H1 (cell line): ENCODE data around the gene SLIT3. TPM values are rescaled to one million over a fixed set of nuclear protein-coding genes. Genes with fewer than 3 reads are reported as not detected.

Source experiments
- CTCF ChIA-PET: fragments of 300-600 bp; sonication (Branson Sonifier 250); formaldehyde crosslinking; loops from one replicate; lab custom pipeline; 2021; ENCODE audit not compliant: partially characterized antibody; lab: Charles Lee
- POLR2A ChIA-PET: fragments of 300-600 bp; sonication (Branson Sonifier 250); formaldehyde crosslinking; loops from one replicate; lab custom pipeline; 2021; ENCODE audit warnings: inconsistent platforms; ENCODE audit not compliant: partially characterized antibody; lab: Charles Lee
- DNase-seq, 2 experiments: peaks; one replicate each; pipeline versions ENCODE4 v3.0.0 to v3.0.0-alpha.2; 2010 to 2022; ENCODE audit warnings: low spot score in 2 of 2, low read depth in 1 of 2, mixed read lengths in 1 of 2
- FAIRE-seq: peaks from 2 replicates; lab custom pipeline; 2011; peaks lifted over from hg19 to GRCh38; lab: Jason Lieb, UNC
- H2AFZ ChIP-seq: 2 replicates; pipeline ENCODE4 v1.8.1; 2012; ENCODE audit warnings: low read length, inconsistent platforms
- H2AK5ac ChIP-seq: 2 replicates; pipeline ENCODE4 v1.6.1; 2013; ENCODE audit warnings: low read depth, low read length
- H2BK120ac ChIP-seq: replicated peaks from 2 replicates; pipeline ENCODE3; 2013; ENCODE audit warnings: low read depth, low read length, inconsistent platforms
- H2BK12ac ChIP-seq: 2 replicates; pipeline ENCODE4 v1.6.1; 2013; ENCODE audit warnings: low read depth, low read length
- H2BK15ac ChIP-seq: 2 replicates; pipeline ENCODE4 v1.6.1; 2013; ENCODE audit warnings: low read length
- H2BK20ac ChIP-seq: 2 replicates; pipeline ENCODE4 v1.6.1; 2013; ENCODE audit warnings: low read length
- H2BK5ac ChIP-seq: 2 replicates; pipeline ENCODE4 v1.6.1; 2013; ENCODE audit warnings: low read depth, low read length
- H3K14ac ChIP-seq: 2 replicates; pipeline ENCODE4 v1.6.1; 2013; ENCODE audit warnings: inconsistent platforms; ENCODE audit not compliant: insufficient read length
- H3K18ac ChIP-seq: 2 replicates; pipeline ENCODE4 v1.6.1; 2013; ENCODE audit warnings: low read length; ENCODE audit errors: extremely low read depth
- H3K23ac ChIP-seq: 2 replicates; pipeline ENCODE4 v1.6.1; 2013; ENCODE audit warnings: inconsistent platforms; ENCODE audit not compliant: insufficient read length
- H3K23me2 ChIP-seq: 2 replicates; pipeline ENCODE4 v1.6.1; 2013; ENCODE audit warnings: low read depth, low read length
- H3K27ac ChIP-seq: 2 replicates; pipeline ENCODE4 v1.6.1; 2011; ENCODE audit warnings: low read depth, low read length, inconsistent platforms
- H3K27me3 ChIP-seq, 4 experiments: replicated peaks in 1 of 4; 1 replicate in 1 of 4; 2 replicates in 3 of 4; pipeline versions ENCODE4 v1.6.1 to v1.8.1; 2011 to 2013; ENCODE audit warnings: low read length in 3 of 4, mild to moderate bottlenecking in 3 of 4, inconsistent platforms in 2 of 4, mixed read lengths in 2 of 4, moderate library complexity in 1 of 4; ENCODE audit not compliant: control insufficient read depth in 3 of 4, insufficient read depth in 3 of 4; ENCODE audit errors: extremely low read depth in 1 of 4
- H3K36me3 ChIP-seq, 4 experiments: 2 replicates each; pipeline versions ENCODE4 v1.6.1 to v1.8.1; 2011 to 2013; ENCODE audit warnings: mild to moderate bottlenecking in 4 of 4, low read length in 3 of 4, moderate library complexity in 2 of 4, control low read depth in 1 of 4, inconsistent platforms in 1 of 4; ENCODE audit not compliant: insufficient read depth in 4 of 4, control insufficient read depth in 2 of 4
- H3K4ac ChIP-seq: replicated peaks from 2 replicates; pipeline ENCODE3; 2013; ENCODE audit warnings: low read length, low read depth, mixed read lengths, inconsistent platforms; ENCODE audit not compliant: insufficient read length
- H3K4me1 ChIP-seq, 4 experiments: replicated peaks in 1 of 4; 1 replicate in 1 of 4; 2 replicates in 3 of 4; pipeline versions ENCODE4 v1.6.1 to v1.8.1; 2011 to 2013; ENCODE audit warnings: low read length in 3 of 4, inconsistent platforms in 2 of 4, mixed read lengths in 1 of 4; ENCODE audit not compliant: insufficient read depth in 4 of 4, control insufficient read depth in 3 of 4
- H3K4me2 ChIP-seq, 2 experiments: 2 replicates each; pipeline versions ENCODE4 v1.6.1 to v1.8.1; 2011 to 2013; ENCODE audit warnings: low read depth in 2 of 2, low read length in 2 of 2, control low read depth in 1 of 2, inconsistent platforms in 1 of 2, mild to moderate bottlenecking in 1 of 2; ENCODE audit not compliant: insufficient read depth in 1 of 2
- H3K4me3 ChIP-seq, 4 experiments: fragments of 200-600, 300-600 bp in 1 of 4; sonication (generic), shearing (Covaris generic), sonication (Bioruptor Twin) in 1 of 4; 2 replicates each; pipeline versions ENCODE4 v1.5.1 to v1.8.1; 2011 to 2016; ENCODE audit warnings: low read length in 4 of 4, low read depth in 3 of 4, control low read depth in 2 of 4, inconsistent platforms in 2 of 4, mild to moderate bottlenecking in 2 of 4, mixed read lengths in 1 of 4, moderate library complexity in 1 of 4; ENCODE audit not compliant: insufficient read depth in 2 of 4; ENCODE audit errors: extremely low read depth in 1 of 4
- H3K56ac ChIP-seq: replicated peaks from 2 replicates; pipeline ENCODE3; 2013; ENCODE audit warnings: low read depth, mild to moderate bottlenecking, mixed read lengths, low read length, inconsistent platforms; ENCODE audit not compliant: insufficient read length
- H3K79me1 ChIP-seq: 2 replicates; pipeline ENCODE4 v1.6.1; 2013; ENCODE audit warnings: low read depth, low read length, control low read depth
- H3K79me2 ChIP-seq, 2 experiments: 2 replicates each; pipeline versions ENCODE4 v1.6.1 to v1.8.1; 2012 to 2013; ENCODE audit warnings: low read length in 2 of 2, mild to moderate bottlenecking in 2 of 2, inconsistent platforms in 1 of 2; ENCODE audit not compliant: insufficient read depth in 2 of 2, control insufficient read depth in 1 of 2
- H3K9ac ChIP-seq, 4 experiments: replicated peaks in 1 of 4; 1 replicate in 1 of 4; 2 replicates in 3 of 4; pipeline versions ENCODE4 v1.6.1 to v1.8.1; 2011 to 2013; ENCODE audit warnings: low read depth in 3 of 4, low read length in 3 of 4, control low read depth in 2 of 4, mild to moderate bottlenecking in 2 of 4, moderate library complexity in 2 of 4, inconsistent platforms in 1 of 4; ENCODE audit errors: extremely low read depth in 1 of 4
- H3K9me3 ChIP-seq, 2 experiments: 2 replicates each; pipeline versions ENCODE4 v1.6.1 to v1.8.1; 2012 to 2013; ENCODE audit warnings: mild to moderate bottlenecking in 2 of 2, moderate library complexity in 2 of 2, control low read depth in 1 of 2, inconsistent platforms in 1 of 2, low read depth in 1 of 2, low read length in 1 of 2, mixed read lengths in 1 of 2; ENCODE audit not compliant: insufficient read depth in 2 of 2
- H4K20me1 ChIP-seq, 2 experiments: replicated peaks in 1 of 2; 2 replicates each; pipeline versions ENCODE3 to v1.8.1; 2011 to 2013; ENCODE audit warnings: inconsistent platforms in 2 of 2, low read length in 2 of 2, mild to moderate bottlenecking in 1 of 2; ENCODE audit not compliant: insufficient read depth in 2 of 2, control insufficient read depth in 1 of 2
- H4K5ac ChIP-seq: 2 replicates; pipeline ENCODE4 v1.6.1; 2013; ENCODE audit warnings: low read length, low read depth, mixed read lengths, inconsistent platforms; ENCODE audit not compliant: insufficient read length
- H4K8ac ChIP-seq: 2 replicates; pipeline ENCODE4 v1.8.0; 2013; ENCODE audit warnings: mild to moderate bottlenecking, moderate library complexity, low read length, inconsistent platforms; ENCODE audit not compliant: insufficient read depth; ENCODE audit errors: extremely low read depth
- H4K91ac ChIP-seq: replicated peaks from 2 replicates; pipeline ENCODE3; 2013; ENCODE audit warnings: low read length, mixed read lengths, inconsistent platforms; ENCODE audit not compliant: insufficient read length
- BCL11A ChIP-seq, 2 experiments: IDR thresholded peaks; one replicate each; pipeline ENCODE4 v1.6.1; 2011; ENCODE audit warnings: low read depth in 2 of 2, low read length in 2 of 2, mild to moderate bottlenecking in 2 of 2
- CHD2 ChIP-seq: IDR thresholded peaks from 2 replicates; pipeline ENCODE4 v1.6.1; 2012; ENCODE audit warnings: low read length, improper control_type of control experiment
- HDAC6 ChIP-seq: IDR thresholded peaks from one replicate; pipeline ENCODE4 v1.7.1; 2012; ENCODE audit warnings: low read depth, mild to moderate bottlenecking, inconsistent platforms, low read length, moderate library complexity
- JUND ChIP-seq: IDR thresholded peaks from 2 replicates; pipeline ENCODE4 v1.6.1; 2011; ENCODE audit warnings: mild to moderate bottlenecking, improper control_type of control experiment, low read length
- SIX5 ChIP-seq: IDR thresholded peaks from 2 replicates; pipeline ENCODE4 v1.6.1; 2011; ENCODE audit warnings: mild to moderate bottlenecking, low read depth, low read length
- SUZ12 ChIP-seq: fragments of 200-600 bp; sonication (generic); IDR thresholded peaks from 2 replicates; pipeline ENCODE4 v1.6.1; 2012; ENCODE audit warnings: mild to moderate bottlenecking, inconsistent platforms, low read length, moderate library complexity, mixed read lengths
- TAF1 ChIP-seq: IDR thresholded peaks from 2 replicates; pipeline ENCODE4 v1.6.1; 2011; ENCODE audit warnings: mild to moderate bottlenecking, low read depth, low read length
- WGBS, 2 experiments: shearing (Covaris generic) in 1 of 2; methylation state at CpG; one replicate each; pipeline versions ENCODE4 v1.1.6 to v1.1.7; 2013 to 2015; ENCODE audit warnings: low lambda C conversion rate in 2 of 2, mixed read lengths in 2 of 2, inconsistent platforms in 1 of 2, low coverage in 1 of 2, missing lambda C conversion rate in 1 of 2; ENCODE audit not compliant: insufficient replicate concordance in 2 of 2, insufficient coverage in 1 of 2, insufficient read length in 1 of 2; ENCODE audit errors: extremely low coverage in 1 of 2, missing lambda C conversion rate in 1 of 2; 5-methylcytosine and 5-hydroxymethylcytosine counted together
- polyA plus RNA-seq, 7 experiments: library from polyadenylated mRNA; depleted of rRNA in 3 of 7; stranded (reverse) in 5 of 7; unstranded in 2 of 7; fragments of >200 nt in 5 of 7; fragments of 200-250 nt in 2 of 7; gene quantifications; 1 replicate in 5 of 7; 2 replicates in 1 of 7; 4 replicates in 1 of 7; pipeline versions ENCODE4 v1.2.1 to v1.2.3, GENCODE V29; 2011 to 2013; ENCODE audit warnings: missing spikeins in 2 of 7, mixed read lengths in 2 of 7
- total RNA-seq: library from RNA; stranded (reverse); fragmentation: NEBNext Ultra II Directional; extraction: Animal tissue kit (Norgen Biotek cat#: 25700); gene quantifications from 2 replicates; pipeline ENCODE4 v1.2.1, GENCODE V29; 2021
- TF ChIP-seq, protein P1 (sequence below): IDR thresholded peaks from 2 replicates; pipeline ENCODE4 v1.6.1; 2012; ENCODE audit warnings: inconsistent platforms

Gene SLIT3
- total and polyA plus RNA-seq, 2 of the 8 experiments (the other 6 are each of a cell fraction or from before 2014, with no cell fraction given), result 1.1 to 1.2 TPM

DNA sequence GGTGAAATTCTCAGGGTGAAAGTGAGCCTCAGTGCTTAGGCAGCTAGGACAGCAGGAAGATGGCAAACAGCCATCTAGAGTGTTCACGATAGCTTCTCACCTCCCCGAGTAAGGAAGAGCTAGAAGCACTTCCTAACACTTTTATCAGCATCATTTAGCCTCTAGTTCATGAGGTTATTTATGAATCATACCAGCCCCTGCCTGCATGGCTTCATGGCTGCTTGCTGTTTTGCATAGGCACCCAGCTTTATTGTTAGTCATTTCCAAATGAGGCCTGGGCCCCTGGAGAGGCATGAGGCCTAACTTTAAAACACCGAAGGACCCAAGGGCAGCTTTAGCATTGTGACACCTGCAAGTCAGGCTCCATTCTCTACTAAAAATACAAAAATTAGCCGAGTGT lies 586.9 kb downstream of the SLIT3 start:
- H2BK12ac ChIP-seq, result no peak overlapping the region
- H4K5ac ChIP-seq, result no peak overlapping the region
- DNase-seq (no peak), FAIRE-seq (no peak)
- no peak overlapping the region for H2AFZ ChIP-seq
- no peak overlapping the region for H3K4me2 ChIP-seq
- no peak overlapping the region for H3K4ac ChIP-seq
- H3K36me3 ChIP-seq, result no peaks in the 10 kb centered on the region
- no peak overlapping the region for H3K4me3 ChIP-seq
- no peaks in the 10 kb centered on the region for H3K79me2 ChIP-seq
- H3K9ac ChIP-seq, result no peak overlapping the region
- ChIA-PET POLR2A (interaction anchor here (1.0 kb wide), 1 partner anchor 10 kb away, joined by 3 read pairs; no protein-coding TSS in a partner anchor), CTCF (interaction anchor here (0.9 to 3.0 kb wide), 7 partner anchors 11 to 309 kb away, joined by 3 to 11 read pairs (median 4); no protein-coding TSS in a partner anchor)
- H3K4me1 ChIP-seq, result no peaks in the 10 kb centered on the region; a peak in 1 of 7 replicates
- no peak overlapping the region for H3K56ac ChIP-seq
- no peak overlapping the region for H3K27ac ChIP-seq
- no peaks in the 10 kb centered on the region; a peak in 1 of 7 replicates for H3K27me3 ChIP-seq
- H3K23ac ChIP-seq, result no peak overlapping the region
- H2BK15ac ChIP-seq, result no peak overlapping the region
- H3K23me2 ChIP-seq, result no peaks in the 10 kb centered on the region
- H3K14ac ChIP-seq, result no peak overlapping the region
- 63% methylated on average over 4 of the region's 4 CpGs; no CpG with 5 or more reads in 1 of the 2 experiments for WGBS, 2 experiments
- no peaks in the 10 kb centered on the region for H3K9me3 ChIP-seq
- no peak overlapping the region for H2BK120ac ChIP-seq
- no peak overlapping the region for H2BK5ac ChIP-seq
- no peak overlapping the region for H3K18ac ChIP-seq
- H4K20me1 ChIP-seq, result no peaks in the 10 kb centered on the region
- no peaks in the 10 kb centered on the region for H3K79me1 ChIP-seq
- no peak overlapping the region for H2AK5ac ChIP-seq
- H2BK20ac ChIP-seq, result no peak overlapping the region
- H4K91ac ChIP-seq, result no peak overlapping the region
- H4K8ac ChIP-seq, result no peak overlapping the region
- TF ChIP-seq SIX5 (no peak), BCL11A (IDR thresholded peaks at IDR 0.05; ENCODE audit: low read depth in 2 of 2, low read length in 2 of 2) (no peak), HDAC6 (no peak), SUZ12 (no peak), TAF1 (no peak), JUND (no peak), CHD2 (no peak)
- TF ChIP-seq, protein P1, sequence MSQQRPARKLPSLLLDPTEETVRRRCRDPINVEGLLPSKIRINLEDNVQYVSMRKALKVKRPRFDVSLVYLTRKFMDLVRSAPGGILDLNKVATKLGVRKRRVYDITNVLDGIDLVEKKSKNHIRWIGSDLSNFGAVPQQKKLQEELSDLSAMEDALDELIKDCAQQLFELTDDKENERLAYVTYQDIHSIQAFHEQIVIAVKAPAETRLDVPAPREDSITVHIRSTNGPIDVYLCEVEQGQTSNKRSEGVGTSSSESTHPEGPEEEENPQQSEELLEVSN, result no peak
